GM21528 (cell line): ENCODE measurements around the gene NFIX.

Source experiments
- ATAC-seq: cut with Tn5 transposase; IDR thresholded peaks from one replicate; pipeline ENCODE4 v1.9.1; 2021; ENCODE audit warnings: mild to moderate bottlenecking, moderate library complexity; ENCODE audit not compliant: unreplicated experiment, low FRiP score

Gene NFIX

DNA sequence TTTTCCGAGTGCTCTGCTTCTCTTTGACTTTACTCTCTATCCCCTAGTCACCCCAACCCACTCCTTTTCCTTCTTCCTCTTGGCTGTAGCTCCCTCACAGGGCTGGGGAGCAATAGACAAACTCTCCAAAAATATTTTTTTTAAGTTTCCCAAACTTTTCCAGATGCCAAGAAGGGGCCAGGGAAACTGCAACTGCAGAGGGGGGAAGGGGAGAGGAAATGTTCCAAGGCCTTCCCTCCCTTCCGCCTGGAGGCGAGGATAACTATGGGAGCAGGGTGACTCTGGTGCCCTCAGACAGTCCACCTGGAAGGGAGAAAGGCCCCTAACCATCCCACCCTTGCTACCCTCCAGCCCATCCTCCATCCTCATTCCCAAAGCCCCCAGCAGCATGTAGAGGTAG is 58.0 kb downstream of the NFIX start:
- ATAC-seq, result no peak

GRCh38 chr19:13053761-13054625 is 58.7 kb downstream of the NFIX start:
- no peak for ATAC-seq

GRCh38 chr19:13054626-13055212 is 59.4 kb downstream of the NFIX start:
- no peak for ATAC-seq

DNA sequence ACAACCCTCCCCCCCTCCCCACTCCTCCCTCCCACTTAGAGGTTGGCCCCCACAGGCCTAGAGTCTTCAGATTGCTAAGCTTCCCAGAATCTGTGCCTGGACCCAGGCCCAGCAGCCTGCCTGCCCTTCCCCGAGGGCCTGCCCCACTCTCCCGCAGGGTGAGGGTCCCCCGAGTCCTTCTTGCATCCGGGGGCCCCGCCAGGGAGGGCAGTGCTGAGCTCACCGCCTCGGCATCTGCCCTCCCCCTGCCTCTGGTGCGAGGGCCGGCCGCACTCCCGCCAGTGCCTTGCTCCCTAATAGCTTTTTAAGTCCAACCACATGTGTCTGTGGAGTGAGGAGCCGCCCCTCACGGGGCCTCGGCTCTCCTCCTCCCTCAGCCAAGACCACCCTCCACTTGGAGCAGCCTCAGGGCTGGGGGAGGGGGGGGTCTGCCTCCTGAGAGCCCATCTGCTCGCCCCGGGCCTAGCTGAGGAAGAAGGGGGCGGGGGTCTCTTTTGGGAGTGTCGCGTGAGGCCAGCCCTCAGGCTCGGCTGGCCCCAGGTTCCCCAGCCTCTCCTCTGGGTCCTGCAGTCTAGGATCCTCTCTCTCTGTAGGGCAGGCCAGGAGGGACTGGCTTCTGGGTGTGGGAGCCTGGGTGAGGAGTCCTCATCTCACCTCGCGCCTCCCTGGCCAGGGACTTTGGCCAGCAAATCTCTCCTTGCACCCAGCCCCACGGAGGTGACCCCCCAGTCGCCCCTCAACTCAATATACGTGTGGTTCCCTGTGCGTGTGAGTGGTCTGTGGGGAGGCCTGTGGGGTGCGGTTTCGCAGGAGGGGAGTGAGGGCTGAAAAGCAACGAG is 60.2 kb downstream of the NFIX start:
- ATAC-seq, result no peak

GRCh38 chr19:13056052-13056660 is 60.9 kb downstream of the NFIX start:
- ATAC-seq, result no peak

- ATAC-seq, result no peak
These were observed 61.9 kb downstream of the NFIX start for GRCh38 chr19:13057147-13057572.

GRCh38 chr19:13057744-13058143 is 62.5 kb downstream of the NFIX start:
- no peak for ATAC-seq

DNA sequence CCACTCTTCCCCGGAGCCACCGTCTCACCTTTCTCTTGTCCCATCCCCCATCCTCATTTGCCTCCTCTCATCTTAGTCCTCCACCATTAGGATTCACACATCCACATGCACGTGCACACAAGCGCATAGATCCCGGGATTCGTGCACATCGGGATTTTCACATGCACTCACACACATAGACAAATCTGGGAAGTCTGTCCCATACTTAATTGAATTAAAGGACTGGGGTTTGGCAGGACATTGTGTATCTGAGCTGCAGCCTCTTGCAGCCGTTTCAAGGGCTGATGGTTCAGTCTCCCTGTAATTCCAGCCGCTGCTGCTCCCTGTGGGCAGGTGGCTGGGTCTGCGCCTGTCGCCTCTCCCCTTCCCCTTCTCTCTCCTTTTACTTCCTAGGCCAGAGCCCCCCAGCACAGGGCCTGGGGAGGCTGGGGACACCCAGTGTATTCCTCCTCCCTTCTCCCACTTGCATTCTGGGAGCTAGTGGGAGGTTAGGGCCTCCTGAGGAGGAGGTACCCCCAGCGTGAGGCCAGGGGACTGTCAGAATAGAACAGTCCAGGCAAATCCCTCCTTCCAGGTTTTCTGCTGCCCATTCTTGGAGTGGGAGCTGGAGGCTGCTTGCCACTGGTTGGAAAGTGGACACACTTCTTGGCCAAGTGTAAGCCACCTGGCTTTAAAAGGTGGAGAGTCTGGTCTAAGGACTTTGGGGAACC is 63.8 kb downstream of the NFIX start:
- no peak for ATAC-seq

GRCh38 chr19:13060233-13060963 is 65.1 kb downstream of the NFIX start:
- no peak for ATAC-seq

DNA sequence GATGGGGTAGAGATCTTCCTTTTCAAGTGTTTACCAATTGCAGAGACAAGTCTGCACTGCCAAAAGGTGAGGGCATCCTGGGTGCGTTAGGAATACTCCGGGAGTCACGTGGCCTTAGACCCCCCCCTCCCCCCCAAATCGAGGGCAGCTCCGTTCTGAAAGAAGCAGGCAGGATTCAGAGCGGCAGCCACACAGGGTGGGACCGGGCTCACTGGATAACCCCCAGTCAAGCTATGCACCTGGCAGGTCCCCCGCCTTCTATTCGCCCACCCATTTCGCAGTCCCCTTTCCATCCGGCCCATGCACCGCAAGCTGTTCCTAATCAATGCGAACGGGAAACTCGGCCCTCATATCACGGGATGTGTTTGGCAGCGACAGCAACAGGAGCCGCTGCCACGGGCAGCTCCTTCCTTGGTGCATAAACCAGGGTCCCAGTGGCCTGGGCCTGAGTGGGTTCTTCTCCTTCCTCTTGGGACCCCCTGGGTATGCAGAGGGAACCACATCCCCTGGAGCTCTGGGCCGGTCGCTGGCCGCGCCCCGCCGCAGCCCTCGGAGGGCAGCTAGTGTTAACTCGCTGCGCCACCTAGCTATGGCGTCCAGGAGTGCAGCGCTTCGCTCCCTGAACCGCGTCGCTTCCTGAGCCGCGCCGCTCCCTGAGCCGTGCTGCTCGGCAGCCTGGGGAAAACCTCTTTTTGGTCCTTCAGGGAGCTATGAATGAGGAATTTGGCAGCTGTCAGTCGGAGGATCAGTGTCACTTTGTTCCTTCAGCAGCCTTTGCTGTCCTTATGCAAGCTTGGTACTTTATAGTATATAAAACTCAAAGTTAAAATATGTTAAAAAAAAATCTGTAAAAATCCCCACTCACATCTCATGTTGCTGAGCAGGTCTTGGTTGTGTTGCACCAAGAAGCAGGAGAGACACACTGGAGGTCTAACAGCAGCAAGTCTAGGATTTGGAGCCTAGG is 66.0 kb downstream of the NFIX start:
- ATAC-seq, result no peak

- no peak for ATAC-seq
These were observed 67.0 kb downstream of the NFIX start for GRCh38 chr19:13062317-13062716.

DNA sequence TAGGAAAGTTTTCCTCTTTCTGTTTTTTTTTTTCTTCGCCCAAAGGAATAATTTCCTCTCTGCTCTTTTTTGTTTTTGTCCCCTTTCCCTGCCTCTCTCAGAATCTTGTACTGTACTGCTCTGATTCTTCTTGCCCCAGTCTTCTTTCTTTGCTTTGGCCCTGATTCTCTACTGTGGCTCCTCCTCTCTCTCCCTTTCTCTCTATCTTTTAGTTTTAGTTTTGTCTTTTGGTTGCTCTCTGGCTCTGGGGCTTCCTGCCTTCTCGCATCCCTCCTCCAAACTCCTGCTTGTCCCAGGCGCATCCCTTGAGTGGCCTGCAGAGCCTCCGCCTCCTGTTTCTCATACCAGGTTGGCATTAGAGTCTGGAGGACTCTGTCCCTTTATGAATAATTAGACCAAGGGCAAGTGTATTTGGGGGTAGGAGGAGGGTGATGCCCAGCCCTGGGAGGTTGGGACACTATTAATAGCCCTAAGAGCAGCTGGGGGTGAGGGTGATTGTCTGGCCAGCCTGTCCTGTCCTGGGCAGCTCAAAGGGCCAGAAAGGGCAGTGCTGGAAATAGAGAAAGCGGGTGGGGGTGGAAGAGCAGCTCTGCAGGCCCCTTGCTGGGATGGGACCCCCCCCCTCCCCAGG is 68.3 kb downstream of the NFIX start:
- no peak for ATAC-seq

- ATAC-seq, result no peak
These were observed 68.8 kb downstream of the NFIX start for GRCh38 chr19:13064092-13064489.

- ATAC-seq, result no peak
These were observed 71.0 kb downstream of the NFIX start for GRCh38 chr19:13066226-13066625.

DNA sequence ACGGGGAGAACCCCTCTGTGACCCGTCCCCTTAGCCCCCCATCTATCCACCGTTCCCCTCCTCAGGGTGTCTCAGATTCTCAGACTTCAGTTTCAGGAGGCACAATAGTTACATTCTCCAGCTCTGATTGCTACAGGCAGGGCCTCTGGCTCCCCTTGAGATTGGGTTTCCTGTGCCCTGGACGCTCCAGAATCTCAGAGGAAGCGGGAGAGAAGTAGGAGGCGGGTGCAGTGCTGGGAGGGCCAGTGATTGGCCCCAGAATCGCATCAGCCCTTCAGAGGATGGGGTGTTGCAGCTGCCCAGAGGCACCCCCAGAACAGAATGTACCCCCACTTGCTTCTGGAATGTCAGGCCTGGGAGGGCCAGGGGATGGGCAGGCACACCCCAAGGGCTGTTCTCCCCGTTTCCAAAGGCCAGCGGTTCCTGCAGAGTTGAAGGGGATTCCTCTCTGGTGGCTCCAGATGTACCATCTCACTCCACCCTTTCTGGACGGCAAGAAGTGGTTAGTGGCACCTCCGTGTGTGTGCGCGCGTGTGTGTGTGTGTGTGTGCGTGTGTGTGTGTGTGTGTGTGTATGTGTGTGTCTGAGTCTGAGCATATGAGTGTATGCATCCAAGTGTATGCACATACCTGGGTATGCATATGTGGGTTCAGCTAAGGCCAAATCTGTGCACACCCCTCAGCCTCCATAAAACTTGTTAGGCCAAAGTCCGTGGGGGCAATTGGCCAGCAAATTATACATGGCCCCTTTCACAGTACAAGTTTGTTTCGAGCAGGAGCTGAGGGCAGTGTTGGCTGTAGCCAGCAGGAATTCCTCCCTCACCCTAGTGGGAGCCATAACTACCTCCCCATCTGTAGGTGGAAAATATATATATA is 71.9 kb downstream of the NFIX start:
- no peak for ATAC-seq

- ATAC-seq, result no peak
These were observed 73.0 kb downstream of the NFIX start for GRCh38 chr19:13068085-13068846.
